H1 (cell line): ENCODE results near the gene VRK3. TPM values are rescaled to one million over a fixed set of nuclear protein-coding genes. Genes with fewer than 3 reads are reported as not detected.

Experiments
- CEBPB ChIP-seq: IDR thresholded peaks from 2 replicates; pipeline ENCODE4 v1.6.1; 2012; ENCODE audit warnings: low read depth, low read length
- E2F6 ChIP-seq: IDR thresholded peaks from 2 replicates; pipeline ENCODE4 v1.6.1; 2012; ENCODE audit warnings: inconsistent platforms
- KDM4A ChIP-seq: IDR thresholded peaks from one replicate; pipeline ENCODE4 v1.7.1; 2012; ENCODE audit warnings: low read depth, mild to moderate bottlenecking, moderate library complexity, low read length, inconsistent platforms; ENCODE audit not compliant: severe bottlenecking
- MAFK ChIP-seq: IDR thresholded peaks from 2 replicates; pipeline ENCODE4 v1.6.1; 2012; ENCODE audit warnings: low read depth, mild to moderate bottlenecking, improper control_type of control experiment, low read length
- POU5F1 ChIP-seq: IDR thresholded peaks from 2 replicates; pipeline ENCODE4 v1.6.1; 2011; ENCODE audit warnings: low read depth, mild to moderate bottlenecking, low read length, moderate library complexity
- SIN3A ChIP-seq, 2 experiments: IDR thresholded peaks in 1 of 2; conservative IDR thresholded peaks in 1 of 2; 2 replicates each; pipeline ENCODE4 v1.6.1; 2011 to 2012; ENCODE audit warnings: low read length in 2 of 2, improper control_type of control experiment in 1 of 2, low read depth in 1 of 2, mild to moderate bottlenecking in 1 of 2
- SP2 ChIP-seq: IDR thresholded peaks from 2 replicates; pipeline ENCODE4 v1.6.1; 2012; ENCODE audit warnings: mild to moderate bottlenecking, low read length, inconsistent platforms
- TEAD4 ChIP-seq: IDR thresholded peaks from 2 replicates; pipeline ENCODE4 v1.6.1; 2012; ENCODE audit warnings: low read depth, low read length, inconsistent platforms, mixed read lengths
- ZNF274 ChIP-seq: IDR thresholded peaks from 2 replicates; pipeline ENCODE4 v1.7.0; 2012; ENCODE audit warnings: low read length, borderline replicate concordance; ENCODE audit errors: extremely low read depth
- polyA plus RNA-seq, 7 experiments: library from polyadenylated mRNA; depleted of rRNA in 3 of 7; stranded (reverse) in 5 of 7; unstranded in 2 of 7; fragments of >200 nt in 5 of 7; fragments of 200-250 nt in 2 of 7; gene quantifications; 1 replicate in 5 of 7; 2 replicates in 1 of 7; 4 replicates in 1 of 7; pipeline versions ENCODE4 v1.2.1 to v1.2.3, GENCODE V29; 2011 to 2013; ENCODE audit warnings: missing spikeins in 2 of 7, mixed read lengths in 2 of 7
- total RNA-seq: library from RNA; stranded (reverse); fragmentation: NEBNext Ultra II Directional; extraction: Animal tissue kit (Norgen Biotek cat#: 25700); gene quantifications from 2 replicates; pipeline ENCODE4 v1.2.1, GENCODE V29; 2021

VRK3 gene
- total and polyA plus RNA-seq, 2 of the 8 experiments (the other 6 are each of a cell fraction or from before 2014, with no cell fraction given): 21.3 to 36.1 TPM

- TF ChIP-seq KDM4A (no peak), POU5F1 (no peak), CEBPB (peak; percentile 47; the same call in 1 of the 2 replicates), SP2 (no peak), ZNF274 (no peak), MAFK (no peak), SIN3A (conservative IDR thresholded peaks at IDR 0.05 in 1 of 2, IDR thresholded peaks at IDR 0.05 in 1 of 2; ENCODE audit: low read depth in 1 of 2, low read length in 2 of 2) (no peak), E2F6 (0 out of 2 replicates have a peak, but pooled peaks have one; percentile 54), TEAD4 (no peak)
Observed at GRCh38 chr19:49937750-49938381, 87.3 kb downstream of the VRK3 start (continued).
